ENCODE data around the gene LBX1.

LBX1 gene

DNA sequence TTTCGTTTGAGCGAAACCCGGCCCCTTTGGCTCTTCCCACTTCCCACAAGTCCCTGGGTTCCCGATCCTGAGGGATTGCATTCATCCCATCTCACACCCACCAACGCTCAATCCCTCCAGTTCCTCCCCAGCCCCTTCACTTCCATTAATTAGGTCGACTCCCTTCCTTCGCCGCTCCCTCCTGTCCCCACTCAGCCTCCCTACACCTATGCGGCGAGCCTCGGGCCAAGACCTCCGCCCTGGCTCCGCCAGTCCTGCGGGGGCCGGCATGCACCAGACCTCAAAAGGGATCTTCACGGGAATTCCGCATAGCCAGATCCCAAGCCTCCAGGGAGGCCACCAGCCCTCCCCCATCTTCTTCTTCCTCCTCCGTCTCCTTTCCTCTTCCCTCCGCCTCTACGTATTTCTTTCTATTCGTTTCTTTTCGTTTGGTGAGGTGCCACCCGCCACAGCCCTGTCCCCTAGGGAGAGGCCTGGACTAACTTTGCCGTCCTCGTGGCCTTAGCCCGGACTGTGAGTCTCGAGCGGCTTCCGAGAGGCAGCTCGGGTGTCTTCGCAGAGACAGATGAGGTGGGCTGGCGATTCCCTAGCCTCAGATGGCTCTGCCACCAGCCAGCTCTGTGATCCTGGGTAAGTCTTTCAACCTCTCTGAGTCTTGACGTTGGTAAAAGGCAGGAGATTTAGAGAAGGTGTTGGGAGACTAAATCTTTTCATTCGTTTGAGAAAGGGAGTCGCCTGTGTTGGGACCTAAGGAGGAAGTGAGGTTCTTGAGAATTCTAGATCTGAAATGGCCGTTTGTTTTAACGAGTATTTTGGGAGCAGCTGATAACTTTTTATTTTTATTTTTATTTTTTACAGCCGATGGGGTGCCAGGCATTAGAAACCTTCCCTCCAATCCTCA lies 8.1 kb upstream of the LBX1 start:
- TF ChIP-seq, protein P1, sequence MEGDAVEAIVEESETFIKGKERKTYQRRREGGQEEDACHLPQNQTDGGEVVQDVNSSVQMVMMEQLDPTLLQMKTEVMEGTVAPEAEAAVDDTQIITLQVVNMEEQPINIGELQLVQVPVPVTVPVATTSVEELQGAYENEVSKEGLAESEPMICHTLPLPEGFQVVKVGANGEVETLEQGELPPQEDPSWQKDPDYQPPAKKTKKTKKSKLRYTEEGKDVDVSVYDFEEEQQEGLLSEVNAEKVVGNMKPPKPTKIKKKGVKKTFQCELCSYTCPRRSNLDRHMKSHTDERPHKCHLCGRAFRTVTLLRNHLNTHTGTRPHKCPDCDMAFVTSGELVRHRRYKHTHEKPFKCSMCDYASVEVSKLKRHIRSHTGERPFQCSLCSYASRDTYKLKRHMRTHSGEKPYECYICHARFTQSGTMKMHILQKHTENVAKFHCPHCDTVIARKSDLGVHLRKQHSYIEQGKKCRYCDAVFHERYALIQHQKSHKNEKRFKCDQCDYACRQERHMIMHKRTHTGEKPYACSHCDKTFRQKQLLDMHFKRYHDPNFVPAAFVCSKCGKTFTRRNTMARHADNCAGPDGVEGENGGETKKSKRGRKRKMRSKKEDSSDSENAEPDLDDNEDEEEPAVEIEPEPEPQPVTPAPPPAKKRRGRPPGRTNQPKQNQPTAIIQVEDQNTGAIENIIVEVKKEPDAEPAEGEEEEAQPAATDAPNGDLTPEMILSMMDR (IDR thresholded peaks at IDR 0.05; ENCODE audit: low read depth, low read length, missing control alignments), result no peak
- H3K4me3 ChIP-seq (ENCODE audit: low read depth, low read length), result no peak overlapping the region
- no peak for DNase-seq (ENCODE audit: low read depth)
- in situ Hi-C loops (cut with HindIII; ENCODE audit: low sequenced_read_pairs), result loop anchor here (5.0 kb wide), 1 partner anchor 35 kb away; no protein-coding TSS in a partner anchor

DNA sequence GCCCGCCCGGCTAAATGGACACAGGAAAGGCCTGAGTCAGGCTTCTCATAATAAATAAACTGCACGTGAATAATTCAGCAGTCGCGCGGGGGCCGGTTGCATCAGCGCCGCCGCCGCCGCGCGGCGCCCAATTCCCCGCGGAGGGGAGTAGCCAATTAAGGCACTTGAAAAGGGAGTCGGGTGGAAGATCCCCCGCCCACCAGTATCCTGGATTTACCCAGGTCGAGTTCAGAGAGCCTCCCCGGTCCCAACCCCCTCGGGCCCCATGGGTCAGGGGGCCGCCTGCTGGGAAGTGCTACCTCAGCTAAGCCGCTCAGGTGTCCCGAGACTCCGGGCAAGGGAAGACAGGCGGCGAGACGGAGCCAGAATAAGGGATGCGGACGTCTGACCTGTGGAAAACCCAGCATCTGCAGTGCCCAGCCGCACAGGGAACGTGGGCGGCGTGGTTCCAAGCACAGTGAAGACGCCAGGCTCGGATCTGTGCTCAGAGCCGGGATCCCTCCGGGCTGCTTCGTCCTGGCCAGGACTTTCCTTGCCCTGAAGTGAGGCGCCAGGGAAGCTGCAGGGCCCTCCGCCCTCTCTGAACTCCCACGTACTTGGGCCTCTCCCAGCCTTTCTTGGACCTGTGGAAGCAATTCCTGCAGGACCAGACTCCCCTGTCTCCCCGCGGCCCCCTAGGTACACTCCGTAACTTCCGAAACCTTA lies 7.3 kb upstream of the LBX1 start:
- no peak for DNase-seq (ENCODE audit: low read depth)
- in situ Hi-C loops (cut with HindIII; ENCODE audit: low sequenced_read_pairs), result loop anchor here (5.0 kb wide), 1 partner anchor 34 kb away; no protein-coding TSS in a partner anchor

DNA sequence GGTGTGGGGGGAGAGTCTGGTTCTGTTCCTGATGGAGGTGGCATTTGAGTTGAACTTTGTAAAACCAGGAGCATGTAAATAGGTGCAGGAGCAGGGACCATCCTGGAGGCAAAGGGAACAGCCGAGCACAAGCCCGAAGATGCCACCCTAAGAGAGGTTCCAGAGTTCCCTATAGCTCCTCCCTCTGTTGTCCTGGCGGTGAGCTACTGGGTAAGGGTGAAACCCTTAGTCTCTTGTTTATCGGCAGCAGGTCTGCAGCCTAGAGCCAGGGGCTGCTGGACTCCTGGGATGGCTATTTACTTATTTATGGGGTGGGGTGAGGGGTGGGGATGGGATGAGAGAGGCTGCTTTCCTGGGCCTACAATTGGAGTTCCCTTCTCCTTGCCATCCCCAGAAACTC lies 6.5 kb upstream of the LBX1 start:
- TF ChIP-seq, protein P1 (IDR thresholded peaks at IDR 0.05; ENCODE audit: low read depth, low read length, missing control alignments), result no peak
- in situ Hi-C loops (cut with HindIII; ENCODE audit: low sequenced_read_pairs), result loop anchor here (5.0 kb wide), 1 partner anchor 33 kb away; no protein-coding TSS in a partner anchor
- DNase-seq (ENCODE audit: low read depth), result no peak
- H3K4me3 ChIP-seq (ENCODE audit: low read depth, low read length), result no peak overlapping the region

More for the DNA sequence above, 7.3 kb upstream of the LBX1 start:
- TF ChIP-seq, protein P1 (IDR thresholded peaks at IDR 0.05; ENCODE audit: low read depth, low read length, missing control alignments), result no peak
- H3K4me3 ChIP-seq (ENCODE audit: low read depth, low read length), result no peak overlapping the region

DNA sequence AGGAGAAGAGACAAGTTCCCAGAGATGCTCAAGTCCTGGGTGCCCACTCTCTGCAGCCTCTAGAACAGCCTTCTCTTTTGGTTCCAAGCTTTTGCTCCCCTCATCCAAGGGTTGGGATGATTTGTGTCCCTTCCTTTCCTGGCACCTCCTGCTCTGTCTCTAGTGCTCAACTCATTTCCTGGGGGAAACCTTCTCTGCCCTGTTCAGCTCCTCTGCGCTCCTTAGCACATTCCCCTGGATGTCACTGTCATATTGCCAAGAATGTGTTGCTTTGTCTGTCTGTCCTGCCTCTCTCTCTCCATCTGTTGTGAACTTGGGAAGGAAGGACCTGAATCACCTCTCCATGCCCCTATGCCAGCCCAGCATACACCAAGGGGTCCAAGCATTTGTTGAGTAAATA lies 5.1 kb upstream of the LBX1 start:
- in situ Hi-C loops (cut with HindIII; ENCODE audit: low sequenced_read_pairs), result no loop called here
- no peak for DNase-seq (ENCODE audit: low read depth)
- H3K4me3 ChIP-seq (ENCODE audit: low read depth, low read length), result no peak overlapping the region
- TF ChIP-seq, protein P1 (IDR thresholded peaks at IDR 0.05; ENCODE audit: low read depth, low read length, missing control alignments), result no peak

DNA sequence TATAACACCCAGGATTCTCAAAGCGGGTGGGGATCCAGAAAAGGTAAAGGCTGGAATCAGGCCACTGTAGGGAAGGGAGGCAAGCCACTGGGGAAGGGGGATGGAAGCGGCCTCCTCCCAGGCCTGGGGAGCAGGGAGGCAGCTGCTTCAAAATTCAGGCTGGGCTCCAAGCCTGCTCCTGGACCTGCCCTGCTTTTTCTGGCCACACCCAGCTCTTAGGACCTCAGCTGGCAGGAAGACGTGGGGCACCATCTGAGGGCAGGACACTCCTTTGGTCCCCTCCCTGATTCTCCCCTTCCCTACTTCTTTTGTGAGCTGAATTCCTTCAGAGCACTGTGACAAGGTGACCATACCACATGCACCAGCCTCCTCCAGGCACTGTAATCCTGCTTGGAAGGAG lies 4.6 kb upstream of the LBX1 start:
- TF ChIP-seq, protein P1 (IDR thresholded peaks at IDR 0.05; ENCODE audit: low read depth, low read length, missing control alignments), result no peak
- in situ Hi-C loops (cut with HindIII; ENCODE audit: low sequenced_read_pairs), result no loop called here
- DNase-seq (ENCODE audit: low read depth), result no peak
- H3K4me3 ChIP-seq (ENCODE audit: low read depth, low read length), result no peak overlapping the region

DNA sequence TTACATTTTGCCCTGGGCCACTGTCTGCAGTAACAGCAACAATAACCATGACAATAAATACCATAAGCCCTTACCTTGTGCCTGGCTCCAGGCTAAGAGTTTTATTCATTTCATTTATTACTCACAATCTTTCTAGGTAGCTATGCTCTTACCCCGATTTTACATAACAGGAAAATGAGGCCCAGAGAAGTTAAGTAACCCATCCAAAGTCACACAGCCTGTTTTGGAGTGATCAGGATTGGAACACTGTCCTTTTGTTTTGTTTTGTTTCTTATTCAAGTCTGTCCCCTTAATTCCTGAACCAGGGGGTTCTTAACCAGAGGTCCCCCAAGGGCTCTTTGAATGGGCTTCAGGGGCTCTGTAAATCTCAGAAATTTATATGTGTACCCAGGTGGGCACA lies 4.2 kb upstream of the LBX1 start:
- in situ Hi-C loops (cut with HindIII; ENCODE audit: low sequenced_read_pairs), result no loop called here
- no peak for DNase-seq (ENCODE audit: low read depth)
- no peak overlapping the region for H3K4me3 ChIP-seq (ENCODE audit: low read depth, low read length)
- TF ChIP-seq, protein P1 (IDR thresholded peaks at IDR 0.05; ENCODE audit: low read depth, low read length, missing control alignments), result no peak

Data from astrocyte of the cerebellum (primary cell).